ENCODE measurements around the gene DPEP2NB. TPM values are rescaled to one million over a fixed set of nuclear protein-coding genes. Genes with fewer than 3 reads are reported as not detected.
A peak's percentile ranks its signal among the peaks of the same experiment; 100 is the strongest.

DPEP2NB gene
- total and polyA plus RNA-seq, 3 donors from 2014 or later = 2.4 to 4.1 (median 3.2) TPM

GRCh38 chr16:68005786-68006286, 9.9 kb downstream of the DPEP2NB start:
- Histone ChIP-seq H3K4me3 (no peak overlapping the region), H3K27ac (peak overlapping the region in 1 of 2 donors; percentile 3), H3K27me3 (no peaks in the 10 kb centered on the region), H3K36me3 (ENCODE audit: low read depth, missing control alignments) (no peaks in the 10 kb centered on the region), H3K4me1 (no peaks in the 10 kb centered on the region), H3K9me3 (no peaks in the 10 kb centered on the region)
- TF ChIP-seq POLR2A (IDR thresholded peaks at IDR 0.05) (no peak), CTCF (IDR thresholded peaks at IDR 0.05) (no peak)
- 59 to 67% methylated on average over 6 of the region's 6 CpGs for WGBS, 2 donors
- intact Hi-C loops (cut with DNase I; ENCODE audit: low total_unique reads) = no loop called here
- peak; percentile 49 for DNase-seq

GRCh38 chr16:68005211-68005610, 10.5 kb downstream of the DPEP2NB start:
- H3K4me3 ChIP-seq = no peak overlapping the region
- WGBS, 2 donors = 88 to 93% methylated on average over 9 of the region's 9 CpGs
- no peaks in the 10 kb centered on the region for H3K27me3 ChIP-seq
- no peak for DNase-seq
- TF ChIP-seq POLR2A (IDR thresholded peaks at IDR 0.05) = no peak
- no peak for TF ChIP-seq CTCF (IDR thresholded peaks at IDR 0.05)
- no peak overlapping the region for H3K27ac ChIP-seq
- no peaks in the 10 kb centered on the region for H3K4me1 ChIP-seq
- intact Hi-C loops (cut with DNase I; ENCODE audit: low total_unique reads) = no loop called here
- H3K9me3 ChIP-seq = no peaks in the 10 kb centered on the region
- H3K36me3 ChIP-seq (ENCODE audit: low read depth, missing control alignments) = no peaks in the 10 kb centered on the region

GRCh38 chr16:68003031-68003430, 12.7 kb downstream of the DPEP2NB start:
- no peak overlapping the region for H3K4me3 ChIP-seq
- DNase-seq = no peak
- 84 to 89% methylated on average over 4 of the region's 4 CpGs for WGBS, 2 donors
- TF ChIP-seq CTCF (IDR thresholded peaks at IDR 0.05) = no peak
- no peak overlapping the region for H3K27ac ChIP-seq
- H3K27me3 ChIP-seq = no peaks in the 10 kb centered on the region
- no peaks in the 10 kb centered on the region for H3K9me3 ChIP-seq
- no peaks in the 10 kb centered on the region for H3K4me1 ChIP-seq
- H3K36me3 ChIP-seq (ENCODE audit: low read depth, missing control alignments) = no peaks in the 10 kb centered on the region
- intact Hi-C loops (cut with DNase I; ENCODE audit: low total_unique reads) = no loop called here

DNA sequence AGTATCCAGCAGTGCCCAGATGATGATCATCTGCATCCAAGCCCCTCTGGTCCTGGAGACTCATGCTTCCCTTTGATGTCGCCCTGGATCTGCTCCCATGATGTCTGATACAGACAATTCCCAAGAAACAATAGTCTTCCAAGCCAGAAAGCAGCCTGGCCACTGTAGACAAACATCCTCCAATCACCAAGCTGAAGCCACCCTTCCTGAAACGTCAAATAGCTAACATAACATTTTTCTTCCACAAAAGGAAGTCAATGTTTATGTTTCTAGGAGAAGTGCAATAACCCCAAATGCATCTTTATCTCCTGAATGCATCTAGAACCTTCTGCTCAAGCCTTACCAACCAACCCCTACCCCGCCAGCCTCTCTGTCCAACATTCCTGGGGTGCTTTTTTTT, 15.3 kb downstream of the DPEP2NB start:
- H3K27ac ChIP-seq = no peak overlapping the region

More for the DNA sequence above, 15.3 kb downstream of the DPEP2NB start:
- WGBS, 2 donors = 54 to 63% methylated on average over 3 of the region's 3 CpGs
- no peaks in the 10 kb centered on the region for H3K36me3 ChIP-seq (ENCODE audit: low read depth, missing control alignments)
- intact Hi-C loops (cut with DNase I; ENCODE audit: low total_unique reads) = no loop called here
- DNase-seq = no peak
- H3K9me3 ChIP-seq = no peaks in the 10 kb centered on the region
- no peaks in the 10 kb centered on the region for H3K27me3 ChIP-seq
- H3K4me1 ChIP-seq = no peaks in the 10 kb centered on the region
- H3K4me3 ChIP-seq = no peak overlapping the region
- TF ChIP-seq POLR2A (IDR thresholded peaks at IDR 0.05) (no peak), CTCF (IDR thresholded peaks at IDR 0.05) (no peak)
